Melanocyte of skin (primary cell): ENCODE data around the gene LRRC37A2. TPM values are rescaled to one million over a fixed set of nuclear protein-coding genes. Genes with fewer than 3 reads are reported as not detected.

Experiments
- small RNA-seq, 2 donors: library from RNA; depleted of rRNA; stranded (forward); fragments of <200 nt; gene quantifications; one replicate each; pipeline ENCODE3, GENCODE V24; 2012
- total RNA-seq, 2 donors: library from RNA; depleted of rRNA; stranded (reverse); fragments of >200 nt; gene quantifications; 2 replicates each; pipeline ENCODE4 v1.2.3, GENCODE V29; 2012

The LRRC37A2 gene
- 1 to 10 TPM; 3.7 to 4.5 TPM for total RNA-seq

DNA sequence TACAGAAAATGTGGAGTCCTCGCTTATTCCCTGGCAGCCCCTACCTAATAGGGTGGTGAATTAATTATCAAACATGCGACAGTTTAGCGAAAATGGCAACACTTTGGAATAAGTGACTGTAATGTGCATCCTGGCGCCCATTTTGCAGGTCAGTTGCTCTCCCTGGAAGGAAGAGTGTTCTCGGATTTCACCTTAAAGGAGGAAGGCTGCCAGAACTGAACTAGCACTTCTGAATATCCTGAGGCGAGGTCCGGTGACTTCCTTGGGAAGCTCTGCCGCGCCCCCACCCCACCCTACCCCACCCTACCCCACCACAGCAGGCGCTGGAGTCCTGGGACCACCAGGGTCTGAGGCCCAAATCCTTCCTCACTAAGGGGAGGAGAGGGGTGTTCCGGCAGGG lies at the start of gene LRRC37A2:
LRRC37A2 (plus strand) TSS at position 301 of the 400 bp plus-strand sequence. CDS start 245 bp downstream, outside the sequence.

GRCh38 chr17:46579083-46580075 lies 67.1 kb downstream of the LRRC37A2 start, which contains the start of gene ARL17A:
ARL17A (minus strand) TSS chr17:46579691; CDS start chr17:46576322, 3,369 bp downstream.

DNA sequence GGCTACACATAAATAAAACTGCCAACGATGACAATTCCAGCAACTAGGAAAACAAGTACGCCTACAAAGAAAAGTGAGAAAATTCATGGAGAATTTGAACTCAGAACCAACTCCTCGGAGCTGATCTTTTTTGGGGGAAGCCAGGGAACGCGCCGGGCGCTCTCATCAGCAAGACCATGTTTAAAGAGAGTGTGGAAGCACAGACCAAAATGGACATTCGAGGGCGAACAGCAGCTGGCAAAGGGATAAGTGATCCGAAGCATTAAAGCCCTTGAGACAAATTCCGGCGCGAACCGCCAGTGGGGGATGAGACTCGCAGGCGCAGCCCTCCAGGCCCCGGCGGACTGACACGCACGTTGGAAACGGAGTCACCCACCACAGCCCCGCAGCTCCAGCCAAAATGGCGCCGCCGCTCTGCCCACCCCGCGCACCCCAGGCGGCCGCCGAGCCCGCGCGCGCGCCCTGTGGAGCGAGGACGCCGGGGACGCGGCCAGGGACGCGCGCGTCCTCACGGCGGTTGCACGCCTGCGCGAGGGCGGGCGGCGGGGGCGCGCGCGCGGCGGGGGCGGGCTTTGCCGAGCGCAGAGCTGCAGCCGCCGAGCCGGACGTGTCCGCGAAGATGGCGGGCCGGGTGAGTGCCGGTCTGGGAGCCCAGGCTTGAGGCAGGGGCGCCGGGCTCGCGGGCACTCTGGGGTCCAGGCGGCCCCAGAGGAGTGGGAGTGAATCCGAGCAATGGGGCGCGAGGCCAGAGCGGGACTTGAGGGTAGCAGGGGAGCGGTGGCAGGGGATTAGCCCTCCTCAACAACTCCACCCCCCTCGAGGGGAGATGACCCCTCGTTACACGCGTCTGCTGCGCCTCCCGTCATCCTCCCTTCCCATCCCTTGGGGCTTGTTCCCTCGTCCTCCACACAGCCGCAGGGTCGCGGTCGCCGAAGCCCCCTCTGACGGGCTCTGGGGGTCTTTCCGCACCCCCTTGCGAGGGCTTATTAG lies 78.2 kb downstream of the LRRC37A2 start, which contains the start of gene NSF:
NSF (plus strand) TSS at position 513 of the 990 bp plus-strand sequence; CDS start at position 620, 107 bp downstream.

Small RNA genes within 50 kb of the gene (small RNA-seq; reads per million reads assigned to genes)
- 0 reads per million in 2 donors for gene RN7SL199P

Other genes with a start within 250 kb of the LRRC37A2 start
- gene LRRC37A, start 217.3 kb upstream of the LRRC37A2 start, total RNA-seq, result 1 to 10 TPM in 1 of 2 donors, under 1 TPM in 1; 0.67 to 2.1 TPM
- 1 to 10 TPM; 2.4 to 2.7 TPM for gene ARL17B, start 150.7 kb upstream of the LRRC37A2 start, total RNA-seq
- gene ARL17A, start 67.2 kb downstream of the LRRC37A2 start, total RNA-seq, result 1 to 10 TPM; 3.4 to 6.0 TPM
- gene NSF, start 78.2 kb downstream of the LRRC37A2 start, total RNA-seq, result 10 to 100 TPM; 42.6 to 45.4 TPM